GM21367 (cell line): ENCODE data around the gene ATP8B4.
A peak's percentile ranks its signal among the peaks of the same experiment; 100 is the strongest.

Experiments
- ATAC-seq: cut with Tn5 transposase; IDR thresholded peaks from one replicate; pipeline ENCODE4 v1.9.1; 2021; ENCODE audit not compliant: unreplicated experiment

ATP8B4 gene

DNA sequence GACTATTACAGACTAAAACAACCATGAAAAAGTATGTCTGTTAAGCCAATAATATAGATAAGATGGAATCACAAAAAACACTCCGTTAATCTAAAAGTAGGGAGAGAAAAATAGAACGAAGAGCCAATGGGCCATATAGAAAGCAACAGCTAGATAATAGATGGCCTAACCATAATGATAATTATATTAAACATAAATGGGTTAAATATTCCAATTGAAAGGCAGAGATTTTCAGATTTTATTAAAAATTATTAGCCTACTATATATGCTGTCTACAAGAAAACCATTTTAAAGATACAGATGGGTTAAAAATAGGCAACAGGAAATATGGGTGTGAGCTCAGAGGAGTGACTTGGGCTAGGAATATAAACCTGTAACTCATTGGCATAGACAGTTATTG, 76.3 kb downstream of the ATP8B4 start:
- no peak for ATAC-seq

- no peak for ATAC-seq
Measured at GRCh38 chr15:50030456-50030855, 88.6 kb downstream of the ATP8B4 start.

DNA sequence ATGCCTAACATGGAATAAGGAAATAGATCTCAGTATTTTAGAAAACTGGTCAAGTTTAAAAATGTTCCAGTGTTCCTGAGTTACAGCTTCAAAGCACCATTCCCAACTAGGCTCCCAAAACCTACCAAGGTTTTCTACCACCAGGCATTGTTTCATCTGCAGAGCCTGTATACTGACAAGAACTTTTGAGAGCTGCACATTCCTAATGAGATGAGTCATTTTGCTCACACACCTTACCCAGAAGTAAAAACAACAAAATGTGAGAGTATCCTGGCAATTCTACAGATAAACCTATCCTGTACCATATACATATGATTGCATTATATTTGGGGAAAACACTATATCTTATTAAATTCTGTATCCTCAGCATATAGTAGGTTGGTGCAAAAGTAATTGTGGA, 90.7 kb downstream of the ATP8B4 start:
- ATAC-seq, result no peak

DNA sequence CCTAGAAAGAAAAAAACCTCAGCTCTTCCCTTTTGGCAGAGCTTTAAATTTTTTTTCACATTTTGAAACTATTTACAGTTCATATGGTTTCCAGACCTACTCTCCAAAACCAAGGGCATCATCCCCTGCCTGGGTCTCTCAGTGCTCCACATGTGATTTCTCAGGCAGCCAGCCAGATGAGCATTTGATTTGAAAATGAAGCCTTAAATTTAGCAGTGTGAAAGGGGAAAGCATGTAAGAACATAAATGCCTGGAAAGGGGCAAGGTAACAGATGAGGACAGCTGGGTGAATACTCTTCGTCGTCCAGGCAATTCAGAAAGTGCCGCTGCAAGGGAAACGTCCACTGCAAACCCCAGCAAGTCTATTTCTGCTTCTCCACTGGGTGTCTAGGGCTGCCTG, 94.8 kb downstream of the ATP8B4 start:
- ATAC-seq, result no peak

DNA sequence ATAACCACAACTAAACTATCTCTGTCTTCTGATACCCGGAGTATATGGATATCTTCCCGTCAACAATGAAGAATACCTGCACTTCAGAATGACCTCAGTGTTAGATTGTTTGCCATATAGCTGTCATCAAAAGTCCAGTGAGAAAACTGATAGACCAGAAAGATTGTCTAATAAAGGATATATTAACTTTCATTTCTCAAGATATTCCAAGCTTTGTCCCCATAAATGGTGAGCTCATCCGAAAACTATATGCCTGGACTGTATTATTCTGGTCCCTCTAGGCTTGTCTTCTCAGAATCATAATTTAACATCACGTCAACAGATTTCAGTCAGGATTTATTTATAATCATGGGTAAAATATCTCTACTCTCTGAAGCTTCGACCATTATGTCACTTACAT, 100.5 kb downstream of the ATP8B4 start:
- ATAC-seq, result no peak

- no peak for ATAC-seq
Measured at GRCh38 chr15:50017522-50017921, 101.5 kb downstream of the ATP8B4 start.

GRCh38 chr15:50016951-50017350, 102.1 kb downstream of the ATP8B4 start:
- no peak for ATAC-seq

GRCh38 chr15:50012790-50013189, 106.2 kb downstream of the ATP8B4 start:
- ATAC-seq, result no peak

- ATAC-seq, result no peak
Measured at GRCh38 chr15:50009634-50010033, 109.4 kb downstream of the ATP8B4 start.

GRCh38 chr15:50003786-50004334, 115.2 kb downstream of the ATP8B4 start:
- ATAC-seq, result peak; percentile 99

DNA sequence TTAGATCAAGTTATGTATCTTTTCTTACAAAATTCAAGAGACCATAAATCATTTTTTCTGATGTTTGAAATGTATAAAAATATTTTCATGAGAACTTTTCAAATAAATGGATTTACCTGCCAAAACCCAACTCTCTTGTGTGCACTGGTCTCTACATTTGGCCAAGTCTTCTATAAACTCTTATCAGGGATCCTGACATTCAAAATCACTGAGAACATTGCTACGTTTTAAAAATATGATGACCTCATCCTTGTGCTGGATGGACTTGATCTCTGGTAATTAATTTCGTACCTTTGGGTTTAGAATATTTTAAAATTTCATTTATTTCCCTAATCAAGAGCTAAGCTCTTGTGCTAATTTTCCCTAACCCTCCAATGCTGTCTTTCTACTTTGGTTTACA, 127.4 kb downstream of the ATP8B4 start:
- ATAC-seq, result no peak

DNA sequence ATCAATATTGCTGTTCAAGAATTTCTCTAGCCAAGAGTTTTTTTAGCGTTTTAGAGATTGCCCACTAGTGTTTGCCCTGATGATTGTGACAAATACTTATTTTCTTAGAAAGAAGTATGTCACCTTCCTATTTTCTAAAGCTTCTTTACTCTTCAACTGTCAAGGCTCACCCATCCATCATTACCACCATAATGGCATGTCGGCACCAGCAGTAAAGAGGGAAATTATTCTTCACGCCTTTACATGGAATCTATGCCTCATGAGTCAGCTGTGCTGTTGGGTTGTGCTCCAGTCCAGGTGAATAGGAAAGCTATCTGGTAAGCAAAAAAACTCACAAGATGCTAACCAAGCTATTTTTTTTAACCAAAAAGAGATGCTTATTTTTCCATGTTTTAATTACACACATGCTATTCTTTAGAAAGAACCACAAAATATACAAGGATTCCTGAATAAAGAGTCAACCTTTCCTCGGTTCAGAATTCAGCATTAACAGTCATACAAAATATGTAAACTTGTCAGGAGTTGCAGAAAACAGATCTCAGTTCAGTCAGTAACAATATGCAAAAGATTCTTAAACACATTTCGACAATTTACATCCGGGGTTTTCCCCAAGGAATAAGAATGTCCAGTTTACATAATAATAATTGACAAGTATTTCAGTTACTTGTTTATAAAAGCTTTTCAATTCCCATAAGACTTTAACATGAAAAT, 128.0 kb downstream of the ATP8B4 start:
- no peak for ATAC-seq

DNA sequence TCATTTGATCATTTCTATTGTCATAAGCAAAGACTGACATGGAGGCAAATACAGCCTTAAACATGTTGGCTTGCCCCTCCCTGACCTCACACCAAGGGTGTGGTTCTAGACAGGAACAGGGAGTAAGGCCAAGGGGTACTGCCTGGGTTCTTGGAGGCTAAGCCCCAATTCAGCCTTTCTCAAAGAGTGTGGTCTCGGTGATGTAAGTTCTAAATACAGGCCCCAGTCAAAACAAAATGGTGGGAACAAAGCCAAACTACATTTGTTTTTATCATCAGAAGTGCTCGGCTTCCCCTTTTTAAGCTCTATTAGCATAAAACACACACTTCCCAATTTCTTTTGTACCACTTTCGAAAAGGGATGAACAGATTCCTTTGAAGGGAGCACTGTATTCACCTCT, 129.5 kb downstream of the ATP8B4 start:
- ATAC-seq, result no peak

DNA sequence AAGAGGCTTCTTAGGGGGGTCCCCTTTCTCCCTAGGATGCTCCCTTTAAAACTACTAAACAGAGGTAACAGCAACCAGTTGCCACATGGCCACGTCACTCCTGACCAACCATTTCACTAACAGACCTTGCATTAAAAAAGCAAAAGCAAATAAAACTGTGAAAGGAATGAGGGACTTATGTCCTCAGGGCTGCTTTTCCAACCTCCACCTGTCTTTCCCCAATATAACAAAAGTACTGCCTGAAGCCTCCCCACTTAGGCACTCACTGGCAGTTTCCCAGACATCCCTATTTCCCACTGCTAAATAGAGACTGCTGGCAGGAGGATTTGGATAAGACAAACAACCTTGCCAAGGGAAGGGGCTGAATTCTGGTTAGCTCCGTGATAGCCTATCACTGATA, 130.3 kb downstream of the ATP8B4 start:
- no peak for ATAC-seq

DNA sequence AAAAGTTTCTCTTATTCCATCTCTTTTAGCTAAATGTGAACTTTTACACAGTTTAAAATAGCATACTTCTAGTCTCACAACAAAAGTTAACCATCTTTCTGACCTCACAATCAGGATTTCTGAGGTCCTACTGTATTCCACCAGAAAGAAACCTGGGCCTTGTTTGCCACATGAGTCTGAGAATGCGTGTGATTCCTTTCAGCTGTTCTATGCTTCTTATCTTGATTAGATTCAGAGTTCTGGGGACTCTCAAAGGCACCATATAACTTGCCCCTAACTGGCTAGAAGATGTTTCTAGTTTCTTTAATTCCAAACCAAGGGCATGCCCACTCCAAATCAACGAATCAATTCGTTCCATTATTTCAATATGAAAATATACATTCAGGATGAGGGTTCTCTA, 131.1 kb downstream of the ATP8B4 start:
- ATAC-seq, result no peak

- no peak for ATAC-seq
Measured at GRCh38 chr15:49987198-49987785, 131.7 kb downstream of the ATP8B4 start.

GRCh38 chr15:49986326-49986725, 132.7 kb downstream of the ATP8B4 start:
- ATAC-seq, result no peak

GRCh38 chr15:49985463-49985862, 133.6 kb downstream of the ATP8B4 start:
- ATAC-seq, result no peak

GRCh38 chr15:49984436-49984835, 134.6 kb downstream of the ATP8B4 start:
- ATAC-seq, result no peak

DNA sequence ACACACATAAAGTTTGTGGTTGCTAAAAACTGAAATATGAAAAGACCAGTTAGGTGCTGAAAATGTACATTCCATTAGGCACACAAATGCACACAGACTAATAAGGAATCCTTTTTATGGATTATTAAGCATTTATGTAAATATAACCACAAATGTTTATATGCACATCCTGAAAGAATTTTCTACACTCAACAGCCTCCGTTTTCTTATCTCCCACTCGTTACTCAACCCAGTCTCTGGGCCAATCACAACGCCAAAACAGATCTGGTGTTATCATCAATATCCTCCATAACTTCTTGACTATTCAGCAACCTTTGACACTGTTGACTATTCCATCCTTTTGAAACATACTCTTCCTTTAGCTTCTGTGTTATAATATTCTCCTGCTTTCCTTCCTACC, 136.4 kb downstream of the ATP8B4 start:
- no peak for ATAC-seq

DNA sequence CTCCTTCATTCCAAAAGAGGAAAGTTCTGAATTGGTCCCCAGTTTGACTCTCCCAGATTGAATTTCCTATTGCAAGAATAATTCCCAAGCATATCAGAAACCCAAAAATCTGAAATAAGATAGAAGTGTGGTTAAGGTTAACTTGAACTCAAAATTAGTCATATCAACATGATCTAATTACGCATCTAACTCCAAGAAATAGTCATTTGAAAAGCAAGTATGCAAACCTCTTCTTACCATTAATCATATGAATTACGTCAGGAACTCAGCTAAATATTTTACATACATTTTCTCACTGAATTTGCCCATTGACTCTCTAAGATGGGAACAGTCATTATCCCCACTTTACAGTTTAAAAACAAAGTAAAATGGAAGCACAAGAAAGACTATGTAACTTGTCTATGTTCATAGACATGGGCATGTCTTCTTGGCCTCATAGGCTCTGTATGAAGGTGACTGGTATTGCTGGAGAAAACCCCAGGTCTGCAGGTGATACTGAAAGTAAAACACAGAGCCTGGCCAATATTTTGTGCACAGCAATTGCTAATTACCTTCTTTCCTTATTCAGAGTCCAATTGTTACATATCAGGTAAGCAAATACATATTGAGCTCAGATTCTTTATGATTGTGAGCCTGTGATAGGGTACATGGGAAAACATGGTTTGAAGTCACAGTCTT, 139.2 kb downstream of the ATP8B4 start:
- ATAC-seq, result no peak

GRCh38 chr15:49978121-49978520, 140.9 kb downstream of the ATP8B4 start:
- ATAC-seq, result no peak
